Osteoblast (primary cell): ENCODE measurements around the gene MPPED1. TPM values are rescaled to one million over a fixed set of nuclear protein-coding genes. Genes with fewer than 3 reads are reported as not detected.

Experiments
- DNase-seq: peaks from one replicate; pipeline ENCODE4 v3.0.0; 2011; ENCODE audit warnings: low spot score, mixed read lengths; ENCODE audit not compliant: insufficient read length; ENCODE audit errors: missing footprints
- H2AFZ ChIP-seq: 2 replicates; pipeline ENCODE4 v1.6.0; 2011; ENCODE audit warnings: mild to moderate bottlenecking, low read length
- H3K27ac ChIP-seq: 2 replicates; pipeline ENCODE4 v1.5.1; 2011; ENCODE audit warnings: mild to moderate bottlenecking, low read depth, low read length, moderate library complexity
- H3K27me3 ChIP-seq: 2 replicates; pipeline ENCODE4 v1.6.0; 2012; ENCODE audit warnings: mild to moderate bottlenecking, control low read depth, inconsistent platforms, low read length, moderate library complexity; ENCODE audit not compliant: insufficient read depth
- H3K36me3 ChIP-seq: 2 replicates; pipeline ENCODE4 v1.5.1; 2011; ENCODE audit warnings: mild to moderate bottlenecking, low read length, control low read depth, moderate library complexity; ENCODE audit not compliant: insufficient read depth
- H3K4me1 ChIP-seq: 2 replicates; pipeline ENCODE4 v1.5.1; 2011; ENCODE audit warnings: mild to moderate bottlenecking, low read length, control low read depth, moderate library complexity; ENCODE audit not compliant: insufficient read depth
- H3K4me2 ChIP-seq: 2 replicates; pipeline ENCODE4 v1.6.0; 2011; ENCODE audit warnings: mild to moderate bottlenecking, low read length; ENCODE audit not compliant: insufficient read depth
- H3K4me3 ChIP-seq: fragments of 200-600 bp; sonication (generic); 3 replicates; pipeline ENCODE4 v1.5.1; 2012; ENCODE audit warnings: mild to moderate bottlenecking, low read length, inconsistent platforms; ENCODE audit not compliant: insufficient read depth
- H3K79me2 ChIP-seq: 2 replicates; pipeline ENCODE4 v1.6.0; 2012; ENCODE audit warnings: mild to moderate bottlenecking, low read length, control low read depth, inconsistent platforms; ENCODE audit not compliant: insufficient read depth
- H3K9me3 ChIP-seq: 2 replicates; pipeline ENCODE4 v1.5.1; 2011; ENCODE audit warnings: low read depth, low read length, control low read depth
- H4K20me1 ChIP-seq: 2 replicates; pipeline ENCODE4 v1.6.0; 2012; ENCODE audit warnings: mild to moderate bottlenecking, low read length, control low read depth; ENCODE audit not compliant: insufficient read depth
- CTCF ChIP-seq: IDR thresholded peaks from 2 replicates; pipeline ENCODE4 v1.5.1; 2011; ENCODE audit warnings: mild to moderate bottlenecking, low read depth, low read length, moderate library complexity; ENCODE audit errors: extremely low read depth
- total RNA-seq: library from RNA; depleted of rRNA; stranded (reverse); fragments of >200 nt; gene quantifications from 2 replicates; pipeline ENCODE4 v1.2.3, GENCODE V29; 2012

MPPED1 gene
- total RNA-seq, 1 donor: not detected

- Histone ChIP-seq H3K27ac (no peak overlapping the region), H3K36me3 (no peaks in the 10 kb centered on the region), H4K20me1 (no peaks in the 10 kb centered on the region), H3K27me3 (peaks cover 13% of the 10 kb centered on the region), H3K4me3 (no peak overlapping the region), H2AFZ (no peak overlapping the region), H3K4me2 (no peak overlapping the region), H3K4me1 (no peaks in the 10 kb centered on the region), H3K79me2 (no peaks in the 10 kb centered on the region), H3K9me3 (no peaks in the 10 kb centered on the region)
- DNase-seq: no peak
- no peak for TF ChIP-seq CTCF
Measured at GRCh38 chr22:43406186-43406790, 5.5 kb upstream of the MPPED1 start.

GRCh38 chr22:43407591-43407990 lies 4.2 kb upstream of the MPPED1 start:
- Histone ChIP-seq H3K36me3 (no peaks in the 10 kb centered on the region), H2AFZ (no peak overlapping the region), H3K4me3 (no peak overlapping the region), H3K4me2 (no peak overlapping the region), H3K4me1 (no peaks in the 10 kb centered on the region), H3K27ac (no peak overlapping the region), H3K79me2 (no peaks in the 10 kb centered on the region), H4K20me1 (no peaks in the 10 kb centered on the region), H3K27me3 (peaks cover 19% of the 10 kb centered on the region), H3K9me3 (no peaks in the 10 kb centered on the region)
- TF ChIP-seq CTCF: no peak
- no peak for DNase-seq

GRCh38 chr22:43408009-43408408 lies 3.8 kb upstream of the MPPED1 start:
- Histone ChIP-seq H3K36me3 (no peaks in the 10 kb centered on the region), H3K27me3 (peaks cover 23% of the 10 kb centered on the region), H4K20me1 (no peaks in the 10 kb centered on the region), H3K4me1 (no peaks in the 10 kb centered on the region), H3K79me2 (no peaks in the 10 kb centered on the region), H3K4me2 (no peak overlapping the region), H3K9me3 (no peaks in the 10 kb centered on the region), H3K27ac (no peak overlapping the region), H2AFZ (no peak overlapping the region), H3K4me3 (no peak overlapping the region)
- no peak for TF ChIP-seq CTCF
- no peak for DNase-seq

GRCh38 chr22:43409046-43409445 lies 2.8 kb upstream of the MPPED1 start:
- no peak for TF ChIP-seq CTCF
- H3K27ac ChIP-seq: no peak overlapping the region
- no peaks in the 10 kb centered on the region for H4K20me1 ChIP-seq
- H3K4me3 ChIP-seq: no peak overlapping the region
- no peak overlapping the region for H2AFZ ChIP-seq
- no peaks in the 10 kb centered on the region for H3K79me2 ChIP-seq
- H3K9me3 ChIP-seq: no peaks in the 10 kb centered on the region
- peaks cover 33% of the 10 kb centered on the region for H3K27me3 ChIP-seq
- no peaks in the 10 kb centered on the region for H3K36me3 ChIP-seq
- DNase-seq: no peak
- H3K4me2 ChIP-seq: no peak overlapping the region
- no peaks in the 10 kb centered on the region for H3K4me1 ChIP-seq
